GM18498 (cell line): Measurements from ENCODE around the gene PTDSS2.

ENCODE experiments used
- ATAC-seq: cut with Tn5 transposase; IDR thresholded peaks from one replicate; pipeline ENCODE4 v1.9.1; 2021; ENCODE audit warnings: mild to moderate bottlenecking, moderate library complexity; ENCODE audit not compliant: unreplicated experiment

PTDSS2 gene

GRCh38 chr11:538431-539051 is 88.5 kb downstream of the PTDSS2 start:
- no peak for ATAC-seq

- no peak for ATAC-seq
Measured at GRCh38 chr11:539971-540481, 89.9 kb downstream of the PTDSS2 start.
